Cardiac muscle cell (in vitro differentiated cells and primary cell): ENCODE measurements around the gene SLC2A1. TPM values are rescaled to one million over a fixed set of nuclear protein-coding genes. Genes with fewer than 3 reads are reported as not detected.
A peak's percentile ranks its signal among the peaks of the same experiment; 100 is the strongest.

ENCODE experiments used
- DNase-seq, 2 donors: peaks; one replicate each; pipeline versions ENCODE4 v3.0.0 to v3.0.0-alpha.2; 2010 to 2017; ENCODE audit warnings: low read depth in 1 of 2, low spot score in 1 of 2
- H3K27ac ChIP-seq: fragments of 200-600 bp; sonication (generic); 2 replicates; pipeline ENCODE4 v1.5.1; 2016
- H3K27me3 ChIP-seq: fragments of 200-600 bp; sonication (generic); 2 replicates; pipeline ENCODE4 v1.6.0; 2016; ENCODE audit warnings: control low read depth
- H3K36me3 ChIP-seq: fragments of 200-600 bp; sonication (generic); 2 replicates; pipeline ENCODE4 v1.5.1; 2016; ENCODE audit warnings: control low read depth
- H3K4me1 ChIP-seq: fragments of 200-600 bp; sonication (generic); 2 replicates; pipeline ENCODE4 v1.8.1; 2017; ENCODE audit warnings: low read depth, mild to moderate bottlenecking, mixed run types
- H3K4me3 ChIP-seq: fragments of 200-600 bp; sonication (generic); 2 replicates; pipeline ENCODE4 v1.5.1; 2016; ENCODE audit warnings: mild to moderate bottlenecking
- H3K9me3 ChIP-seq: fragments of 200-600 bp; sonication (generic); 2 replicates; pipeline ENCODE4 v1.5.1; 2017; ENCODE audit warnings: low read depth, mild to moderate bottlenecking, control low read depth
- polyA plus RNA-seq: library from polyadenylated mRNA; unstranded; fragments of >200 nt; fragmentation: Nextera tagmentation; extraction: Ambion mirVana; gene quantifications from 2 replicates; pipeline ENCODE4 v1.2.1, GENCODE V29; 2016
- total RNA-seq: library from RNA; depleted of rRNA; stranded (reverse); fragments of >200 nt; gene quantifications from 2 replicates; pipeline ENCODE4 v1.2.3, GENCODE V29; 2016
- TF ChIP-seq, protein P1 (sequence below): IDR thresholded peaks from 2 replicates; pipeline ENCODE4 v1.5.1; 2012; ENCODE audit warnings: low read depth, mild to moderate bottlenecking, low read length

The SLC2A1 gene
- total and polyA plus RNA-seq, 2 experiments from 2014 or later, result 243 to 714 TPM

GRCh38 chr1:42961312-42962091 is 2.8 kb upstream of the SLC2A1 start:
- DNase-seq, result no peak

DNA sequence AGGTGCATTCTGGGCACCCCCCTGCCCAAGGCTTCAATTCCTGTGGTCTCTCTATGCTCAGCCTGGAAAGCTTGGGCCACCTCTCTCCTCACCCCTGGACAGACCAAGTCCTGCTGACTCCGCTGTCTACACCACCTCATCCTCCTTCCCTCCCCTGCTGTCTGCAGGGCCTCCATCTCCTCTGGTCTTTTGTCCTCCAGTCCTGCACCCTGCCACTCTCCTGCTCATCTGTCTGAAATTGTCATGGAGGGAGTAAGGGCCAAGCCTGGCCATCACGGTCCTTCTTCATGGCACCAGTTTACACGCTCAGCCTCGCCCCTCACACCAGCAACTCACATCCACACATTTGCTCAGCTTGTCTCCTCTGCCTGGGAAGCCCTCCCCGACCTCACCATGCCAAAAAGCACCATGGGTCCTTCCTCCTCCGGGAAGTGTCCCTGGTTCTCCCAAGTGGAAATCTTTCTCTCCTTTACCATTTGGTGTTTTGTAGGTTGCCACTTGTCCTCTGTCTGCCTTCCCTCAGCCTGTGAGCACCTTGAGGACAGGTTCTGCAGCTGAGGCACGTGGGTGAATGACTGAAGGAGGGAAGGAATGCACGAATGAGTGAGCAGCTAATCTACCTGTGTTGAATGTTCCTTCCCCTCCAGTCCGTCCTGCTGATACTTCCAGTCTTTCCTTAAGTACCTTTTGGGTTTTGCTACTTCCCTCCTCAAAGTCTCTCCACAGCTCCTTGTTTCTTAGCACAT is 2.1 kb upstream of the SLC2A1 start:
- no peak overlapping the region for H3K4me3 ChIP-seq
- no peak for DNase-seq
- no peaks in the 10 kb centered on the region for H3K36me3 ChIP-seq
- H3K27me3 ChIP-seq, result no peaks in the 10 kb centered on the region
- H3K4me1 ChIP-seq, result peaks cover 56% of the 10 kb centered on the region
- TF ChIP-seq, protein P1, sequence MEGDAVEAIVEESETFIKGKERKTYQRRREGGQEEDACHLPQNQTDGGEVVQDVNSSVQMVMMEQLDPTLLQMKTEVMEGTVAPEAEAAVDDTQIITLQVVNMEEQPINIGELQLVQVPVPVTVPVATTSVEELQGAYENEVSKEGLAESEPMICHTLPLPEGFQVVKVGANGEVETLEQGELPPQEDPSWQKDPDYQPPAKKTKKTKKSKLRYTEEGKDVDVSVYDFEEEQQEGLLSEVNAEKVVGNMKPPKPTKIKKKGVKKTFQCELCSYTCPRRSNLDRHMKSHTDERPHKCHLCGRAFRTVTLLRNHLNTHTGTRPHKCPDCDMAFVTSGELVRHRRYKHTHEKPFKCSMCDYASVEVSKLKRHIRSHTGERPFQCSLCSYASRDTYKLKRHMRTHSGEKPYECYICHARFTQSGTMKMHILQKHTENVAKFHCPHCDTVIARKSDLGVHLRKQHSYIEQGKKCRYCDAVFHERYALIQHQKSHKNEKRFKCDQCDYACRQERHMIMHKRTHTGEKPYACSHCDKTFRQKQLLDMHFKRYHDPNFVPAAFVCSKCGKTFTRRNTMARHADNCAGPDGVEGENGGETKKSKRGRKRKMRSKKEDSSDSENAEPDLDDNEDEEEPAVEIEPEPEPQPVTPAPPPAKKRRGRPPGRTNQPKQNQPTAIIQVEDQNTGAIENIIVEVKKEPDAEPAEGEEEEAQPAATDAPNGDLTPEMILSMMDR, result no peak
- no peaks in the 10 kb centered on the region for H3K9me3 ChIP-seq
- peak overlapping the region; percentile 98 for H3K27ac ChIP-seq

More at GRCh38 chr1:42961312-42962091, 2.8 kb upstream of the SLC2A1 start:
- TF ChIP-seq, protein P1, result no peak
- Histone ChIP-seq H3K4me1 (peaks cover 50% of the 10 kb centered on the region), H3K27me3 (no peaks in the 10 kb centered on the region), H3K4me3 (no peak overlapping the region), H3K9me3 (no peaks in the 10 kb centered on the region), H3K36me3 (no peaks in the 10 kb centered on the region), H3K27ac (peak overlapping the region; percentile 98)

DNA sequence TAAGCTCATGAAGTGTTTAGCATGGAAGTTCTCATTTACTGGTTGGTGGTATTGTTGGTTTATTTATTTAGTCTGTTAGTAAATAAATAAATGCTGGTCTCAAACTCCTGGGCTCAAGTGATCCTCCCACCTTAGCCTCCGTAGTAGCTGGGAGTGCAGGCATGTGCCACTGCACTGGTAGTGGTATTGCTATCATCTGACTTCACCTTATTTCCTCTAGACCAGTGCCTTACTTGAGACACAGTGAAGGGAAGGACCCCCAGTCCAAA is 1.4 kb upstream of the SLC2A1 start:
- no peaks in the 10 kb centered on the region for H3K36me3 ChIP-seq
- TF ChIP-seq, protein P1, result no peak
- H3K4me1 ChIP-seq, result peaks cover 57% of the 10 kb centered on the region
- H3K27me3 ChIP-seq, result no peaks in the 10 kb centered on the region
- no peak for DNase-seq
- H3K4me3 ChIP-seq, result no peak overlapping the region
- no peak overlapping the region for H3K27ac ChIP-seq
- no peaks in the 10 kb centered on the region for H3K9me3 ChIP-seq

GRCh38 chr1:42957880-42958487 is 684 bp downstream of the SLC2A1 start:
- Histone ChIP-seq H3K9me3 (no peaks in the 10 kb centered on the region), H3K27me3 (no peaks in the 10 kb centered on the region), H3K36me3 (peaks cover 5% of the 10 kb centered on the region), H3K4me3 (peak overlapping the region; percentile 100), H3K27ac (peak overlapping the region; percentile 80), H3K4me1 (peaks cover 55% of the 10 kb centered on the region)
- peak; percentile 58 to 86 for DNase-seq
- TF ChIP-seq, protein P1, result no peak

DNA sequence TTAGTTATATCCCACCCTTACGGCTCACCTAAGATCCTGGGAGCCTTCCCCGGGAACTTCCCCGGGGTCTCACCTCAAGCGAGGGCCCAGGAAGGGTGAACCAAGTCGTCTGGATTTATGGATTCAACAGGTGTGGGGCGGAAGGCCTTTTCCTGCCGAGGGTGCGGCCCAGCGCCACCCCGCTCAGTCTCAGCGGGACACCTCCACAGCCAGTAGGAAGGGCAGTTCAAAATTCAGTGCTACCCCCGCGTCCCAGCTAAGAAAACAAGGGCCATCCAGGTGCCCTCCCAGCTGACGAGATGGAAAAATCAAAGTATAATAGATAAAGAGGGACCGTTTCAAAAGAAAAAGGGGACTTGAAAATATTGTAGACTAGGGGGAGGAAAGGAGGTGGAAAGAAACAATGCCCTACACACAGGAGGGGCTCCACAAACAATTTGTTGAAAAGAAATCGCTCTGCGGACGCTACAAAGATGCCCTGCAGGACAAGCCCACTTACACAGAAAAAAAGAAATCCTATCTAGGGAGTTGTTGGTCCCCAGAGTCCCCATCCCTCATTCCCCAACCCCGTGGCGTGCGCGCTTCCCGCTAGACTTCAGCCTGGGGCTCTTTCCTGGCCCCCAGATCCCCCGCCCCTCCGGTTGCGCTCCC is 1.3 kb downstream of the SLC2A1 start:
- no peak for DNase-seq

More for the DNA sequence above, 1.3 kb downstream of the SLC2A1 start:
- Histone ChIP-seq H3K4me1 (peaks cover 54% of the 10 kb centered on the region), H3K27ac (peak overlapping the region; percentile 80), H3K27me3 (no peaks in the 10 kb centered on the region), H3K36me3 (peaks cover 9% of the 10 kb centered on the region), H3K4me3 (peak overlapping the region; percentile 100), H3K9me3 (no peaks in the 10 kb centered on the region)
- TF ChIP-seq, protein P1, result no peak
